SK-N-SH (cell line): ENCODE results near the gene HEG1. TPM values are rescaled to one million over a fixed set of nuclear protein-coding genes. Genes with fewer than 3 reads are reported as not detected.

Source experiments
- CTCF ChIA-PET: fragments of 300-600, 350-600 bp; formaldehyde crosslinking; extraction: SDS; loops from one replicate; lab custom pipeline; 2021; lab: Yijun Ruan, JAX
- POLR2A ChIA-PET: fragments of 350-600 bp; sonication (Branson Sonifier 250); formaldehyde crosslinking; extraction: SDS; loops from one replicate; lab custom pipeline; 2020; ENCODE audit warnings: antibody characterized with exemption, inconsistent platforms; lab: Yijun Ruan, JAX
- DNase-seq: peaks from one replicate; pipeline ENCODE4 v3.0.0; 2012
- H2AFZ ChIP-seq: fragments of 200-600 bp; sonication (generic); 2 replicates; pipeline ENCODE4 v1.8.1; 2016; ENCODE audit warnings: antibody characterized with exemption, mild to moderate bottlenecking, low read depth
- H3F3A ChIP-seq: fragments of 200-600 bp; sonication (generic); replicated peaks from 2 replicates; pipeline ENCODE3; 2016; ENCODE audit warnings: antibody characterized with exemption, mild to moderate bottlenecking; ENCODE audit not compliant: insufficient read depth
- H3K27ac ChIP-seq, 2 experiments: fragments of 200-500 bp in 1 of 2; fragments of 200-600 bp in 1 of 2; sonication (Bioruptor generic) in 1 of 2; sonication (generic), shearing (Covaris generic) in 1 of 2; 2 replicates each; pipeline versions ENCODE4 v1.5.1 to v1.6.1; 2014 to 2016; ENCODE audit warnings: low read depth in 2 of 2, inconsistent platforms in 1 of 2, low read length in 1 of 2, mild to moderate bottlenecking in 1 of 2, mixed read lengths in 1 of 2
- H3K27me3 ChIP-seq: fragments of 200-600 bp; sonication (generic), shearing (Covaris generic); 2 replicates; pipeline ENCODE4 v1.6.1; 2016; ENCODE audit warnings: mixed run types; ENCODE audit not compliant: insufficient read depth
- H3K36me3 ChIP-seq, 2 experiments: fragments of 200-500 bp in 1 of 2; fragments of 200-600 bp in 1 of 2; sonication (Bioruptor generic) in 1 of 2; sonication (generic) in 1 of 2; replicated peaks in 1 of 2; 2 replicates each; pipeline versions ENCODE3 to v1.5.1; 2014 to 2016; ENCODE audit warnings: low read length in 1 of 2, mild to moderate bottlenecking in 1 of 2; ENCODE audit not compliant: insufficient read depth in 2 of 2, control insufficient read depth in 1 of 2
- H3K4me1 ChIP-seq, 2 experiments: fragments of 200-500 bp in 1 of 2; fragments of 200-600 bp in 1 of 2; sonication (Bioruptor generic) in 1 of 2; sonication (generic), shearing (Covaris generic) in 1 of 2; 2 replicates each; pipeline versions ENCODE4 v1.5.1 to v1.6.1; 2014 to 2016; ENCODE audit warnings: low read depth in 1 of 2, low read length in 1 of 2, mixed run types in 1 of 2; ENCODE audit not compliant: insufficient read depth in 2 of 2, control insufficient read depth in 1 of 2
- H3K4me2 ChIP-seq: fragments of 200-600 bp; sonication (generic), shearing (Covaris generic); 2 replicates; pipeline ENCODE4 v1.6.1; 2017; ENCODE audit warnings: mixed run types
- H3K4me3 ChIP-seq, 2 experiments: fragments of 200-500 bp in 1 of 2; fragments of 200-600 bp in 1 of 2; sonication (Bioruptor generic) in 1 of 2; sonication (generic), shearing (Covaris generic) in 1 of 2; 2 replicates each; pipeline versions ENCODE4 v1.5.1 to v1.8.1; 2014 to 2016; ENCODE audit warnings: low read depth in 2 of 2, inconsistent platforms in 1 of 2, low read length in 1 of 2, mild to moderate bottlenecking in 1 of 2, mixed read lengths in 1 of 2, moderate library complexity in 1 of 2
- H3K79me2 ChIP-seq: fragments of 200-600 bp; sonication (generic); 2 replicates; pipeline ENCODE4 v1.8.1; 2017; ENCODE audit warnings: mild to moderate bottlenecking; ENCODE audit not compliant: insufficient read depth
- H3K9ac ChIP-seq: fragments of 200-600 bp; sonication (generic); 2 replicates; pipeline ENCODE4 v1.6.1; 2017; ENCODE audit warnings: mixed run types
- H3K9me2 ChIP-seq: fragments of 200-600 bp; sonication (generic); 2 replicates; pipeline ENCODE4 v1.6.1; 2017; ENCODE audit warnings: mixed run types
- H3K9me3 ChIP-seq: fragments of 200-600 bp; sonication (generic); 2 replicates; pipeline ENCODE4 v1.6.1; 2017; ENCODE audit warnings: mixed run types, mild to moderate bottlenecking, moderate library complexity
- H4K20me1 ChIP-seq: fragments of 200-600 bp; sonication (generic); 2 replicates; pipeline ENCODE4 v1.6.1; 2017; ENCODE audit warnings: mild to moderate bottlenecking, mixed run types; ENCODE audit not compliant: insufficient read depth
- CHD2 ChIP-seq: fragments of 150-350 bp; IDR thresholded peaks from 2 replicates; pipeline ENCODE4 v1.6.1; 2018; ENCODE audit warnings: low read length; ENCODE audit not compliant: partially characterized antibody
- EP300 ChIP-seq, 2 experiments: IDR thresholded peaks; 2 replicates each; pipeline versions ENCODE4 v1.4.0 to v1.6.1; 2012; ENCODE audit warnings: borderline replicate concordance in 1 of 2, low read depth in 1 of 2, low read length in 1 of 2
- EZH2phosphoT487 ChIP-seq: fragments of 200-600 bp; sonication (generic); IDR thresholded peaks from 2 replicates; pipeline ENCODE4 v1.6.1; 2017; ENCODE audit warnings: low read depth, mixed run types, mild to moderate bottlenecking, antibody characterized with exemption, moderate library complexity, borderline replicate concordance
- FOSL2 ChIP-seq: IDR thresholded peaks from 2 replicates; pipeline ENCODE4 v1.4.0; 2012; ENCODE audit warnings: low read depth, mild to moderate bottlenecking, moderate library complexity, borderline replicate concordance
- FOXM1 ChIP-seq: IDR thresholded peaks from 2 replicates; pipeline ENCODE4 v1.4.0; 2012; ENCODE audit warnings: low read depth, mild to moderate bottlenecking
- GABPA ChIP-seq: IDR thresholded peaks from 2 replicates; pipeline ENCODE4 v1.4.0; 2012; ENCODE audit warnings: low read depth, mild to moderate bottlenecking
- GATA2 ChIP-seq: sonication (generic); formaldehyde crosslinking; IDR thresholded peaks from 2 replicates; pipeline ENCODE4 v1.5.0; 2020; ENCODE audit warnings: mild to moderate bottlenecking, missing genetic modification reagents
- JUND ChIP-seq: IDR thresholded peaks from 2 replicates; pipeline ENCODE4 v1.4.0; 2012
- MEF2A ChIP-seq: IDR thresholded peaks from 2 replicates; pipeline ENCODE4 v1.4.0; 2012; ENCODE audit warnings: low read depth, borderline replicate concordance
- MXI1 ChIP-seq: IDR thresholded peaks from 2 replicates; pipeline ENCODE4 v1.6.1; 2012; ENCODE audit warnings: mild to moderate bottlenecking, low read depth, low read length, improper control_type of control experiment
- NFIC ChIP-seq: IDR thresholded peaks from 2 replicates; pipeline ENCODE4 v1.4.0; 2012; ENCODE audit warnings: borderline replicate concordance
- NRF1 ChIP-seq: IDR thresholded peaks from 2 replicates; pipeline ENCODE4 v1.6.1; 2012; ENCODE audit warnings: low read depth, mild to moderate bottlenecking, low read length
- PBX3 ChIP-seq: IDR thresholded peaks from 2 replicates; pipeline ENCODE4; 2012
- POLR2AphosphoS5 ChIP-seq: IDR thresholded peaks from 2 replicates; pipeline ENCODE4 v1.6.1; 2012; ENCODE audit warnings: low read depth, low read length
- RAD21 ChIP-seq: IDR thresholded peaks from 2 replicates; pipeline ENCODE4 v1.6.1; 2012; ENCODE audit warnings: mild to moderate bottlenecking, low read length
- RCOR1 ChIP-seq: fragments of 150-350 bp; IDR thresholded peaks from 2 replicates; pipeline ENCODE4 v1.6.1; 2017; ENCODE audit warnings: antibody characterized with exemption, low read length
- RFX5 ChIP-seq: IDR thresholded peaks from 2 replicates; pipeline ENCODE4 v1.6.1; 2012; ENCODE audit warnings: mild to moderate bottlenecking, improper control_type of control experiment, low read length
- RXRA ChIP-seq: IDR thresholded peaks from 2 replicates; pipeline ENCODE4 v1.4.0; 2012; ENCODE audit warnings: low read depth, mild to moderate bottlenecking, borderline replicate concordance
- SIN3A ChIP-seq: IDR thresholded peaks from 2 replicates; pipeline ENCODE4 v1.6.1; 2012; ENCODE audit warnings: low read depth, mild to moderate bottlenecking, low read length, moderate library complexity, borderline replicate concordance
- TCF12 ChIP-seq: IDR thresholded peaks from 2 replicates; pipeline ENCODE4 v1.4.0; 2012
- TEAD4 ChIP-seq: IDR thresholded peaks from 2 replicates; pipeline ENCODE4 v1.4.0; 2012; ENCODE audit warnings: mild to moderate bottlenecking, borderline replicate concordance; ENCODE audit not compliant: insufficient read depth
- USF1 ChIP-seq: IDR thresholded peaks from 2 replicates; pipeline ENCODE4 v1.4.0; 2012; ENCODE audit warnings: low read depth, borderline replicate concordance
- USF2 ChIP-seq: fragments of 150-350 bp; IDR thresholded peaks from 2 replicates; pipeline ENCODE4 v1.6.1; 2017; ENCODE audit warnings: antibody characterized with exemption, low read length, low read depth, borderline replicate concordance
- YY1 ChIP-seq: IDR thresholded peaks from 2 replicates; pipeline ENCODE4 v1.4.0; 2012; ENCODE audit warnings: low read depth, mild to moderate bottlenecking
- WGBS: methylation state at CpG from one replicate; pipeline ENCODE4 v1.1.6; 2017; ENCODE audit warnings: low lambda C conversion rate; 5-methylcytosine and 5-hydroxymethylcytosine counted together
- polyA plus RNA-seq, 3 experiments: library from polyadenylated mRNA; depleted of rRNA; stranded (reverse); fragments of >200 nt; gene quantifications; 2 replicates each; pipeline ENCODE4 v1.2.3, GENCODE V29; 2012
- TF ChIP-seq, protein P1 (sequence below): fragments of 150-350 bp; IDR thresholded peaks from 2 replicates; pipeline ENCODE4 v1.6.1; 2016; ENCODE audit warnings: mild to moderate bottlenecking, low read depth, low read length
- TF ChIP-seq, protein P2 (sequence below): IDR thresholded peaks from 2 replicates; pipeline ENCODE4 v1.4.0; 2012; ENCODE audit warnings: low read depth, borderline replicate concordance
- TF ChIP-seq, protein P3 (sequence below): IDR thresholded peaks from 2 replicates; pipeline ENCODE4 v1.4.0; 2012; ENCODE audit warnings: low read depth
- TF ChIP-seq, protein P4 (sequence below): fragments of 200-600 bp; sonication (generic); IDR thresholded peaks from 2 replicates; pipeline ENCODE4 v1.6.1; 2017; ENCODE audit warnings: antibody characterized with exemption, mild to moderate bottlenecking, moderate library complexity

HEG1 gene
- polyA plus RNA-seq, 1 of the 3 experiments (the other 2 are of a cell fraction): 27.7 TPM

DNA sequence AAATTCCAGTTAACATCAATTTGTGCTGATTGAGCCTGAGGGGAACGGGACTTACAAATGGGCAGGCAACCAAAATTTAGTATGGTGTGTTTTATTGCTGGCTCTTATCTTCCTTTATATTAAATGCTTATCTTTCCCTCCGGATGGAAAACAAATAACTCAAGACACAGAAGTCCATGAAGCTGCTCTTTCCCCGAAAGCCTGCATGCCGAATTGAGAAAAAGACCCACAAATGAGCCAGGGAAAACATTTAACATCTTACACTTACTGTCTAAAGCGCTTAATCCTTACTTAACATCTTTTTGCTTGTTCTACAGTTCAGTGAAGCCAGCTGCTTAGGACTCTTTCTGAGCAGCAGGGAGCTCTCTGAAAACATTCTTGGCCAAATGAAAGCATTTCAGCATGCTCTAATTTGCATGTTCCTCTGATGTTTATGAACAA is 49.5 kb downstream of the HEG1 start:
- Histone ChIP-seq H3K4me3 (no peak overlapping the region), H3F3A (no peaks in the 10 kb centered on the region), H4K20me1 (no peaks in the 10 kb centered on the region), H3K4me2 (no peak overlapping the region), H3K27me3 (no peaks in the 10 kb centered on the region), H3K79me2 (no peaks in the 10 kb centered on the region), H3K9me2 (no peaks in the 10 kb centered on the region), H3K9me3 (no peaks in the 10 kb centered on the region), H3K36me3 (peaks cover 72 to 82% of the 10 kb centered on the region in 2 experiments), H3K4me1 (peaks cover 0 to 11% of the 10 kb centered on the region in 2 experiments; a peak in 1 of 4 replicates), H2AFZ (no peak overlapping the region), H3K9ac (no peak overlapping the region), H3K27ac (peak overlapping the region in 1 of 2 experiments; percentile 39; a peak in 1 of 4 replicates)
- ChIA-PET CTCF (interaction anchor here (0.9 to 3.1 kb wide), 4 partner anchors 11 to 432 kb away, joined by 3 to 19 read pairs (median 4); no protein-coding TSS in a partner anchor), POLR2A (no interaction called here)
- peak; percentile 45 for DNase-seq
- 73% methylated on average over 5 of the region's 5 CpGs for WGBS
- no peak for TF ChIP-seq MEF2A
- TF ChIP-seq GATA2: peak; percentile 78
- TF ChIP-seq RAD21: no peak
- TF ChIP-seq EZH2phosphoT487: no peak
- TF ChIP-seq YY1: no peak
- no peak for TF ChIP-seq JUND
- no peak for TF ChIP-seq FOXM1
- TF ChIP-seq, protein P1, sequence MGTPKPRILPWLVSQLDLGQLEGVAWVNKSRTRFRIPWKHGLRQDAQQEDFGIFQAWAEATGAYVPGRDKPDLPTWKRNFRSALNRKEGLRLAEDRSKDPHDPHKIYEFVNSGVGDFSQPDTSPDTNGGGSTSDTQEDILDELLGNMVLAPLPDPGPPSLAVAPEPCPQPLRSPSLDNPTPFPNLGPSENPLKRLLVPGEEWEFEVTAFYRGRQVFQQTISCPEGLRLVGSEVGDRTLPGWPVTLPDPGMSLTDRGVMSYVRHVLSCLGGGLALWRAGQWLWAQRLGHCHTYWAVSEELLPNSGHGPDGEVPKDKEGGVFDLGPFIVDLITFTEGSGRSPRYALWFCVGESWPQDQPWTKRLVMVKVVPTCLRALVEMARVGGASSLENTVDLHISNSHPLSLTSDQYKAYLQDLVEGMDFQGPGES: no peak
- no peak for TF ChIP-seq TEAD4
- 0 out of 2 replicates have a peak, but pooled peaks have one; percentile 8 for TF ChIP-seq TCF12
- TF ChIP-seq FOSL2: no peak
- no peak for TF ChIP-seq GABPA
- TF ChIP-seq, protein P2, sequence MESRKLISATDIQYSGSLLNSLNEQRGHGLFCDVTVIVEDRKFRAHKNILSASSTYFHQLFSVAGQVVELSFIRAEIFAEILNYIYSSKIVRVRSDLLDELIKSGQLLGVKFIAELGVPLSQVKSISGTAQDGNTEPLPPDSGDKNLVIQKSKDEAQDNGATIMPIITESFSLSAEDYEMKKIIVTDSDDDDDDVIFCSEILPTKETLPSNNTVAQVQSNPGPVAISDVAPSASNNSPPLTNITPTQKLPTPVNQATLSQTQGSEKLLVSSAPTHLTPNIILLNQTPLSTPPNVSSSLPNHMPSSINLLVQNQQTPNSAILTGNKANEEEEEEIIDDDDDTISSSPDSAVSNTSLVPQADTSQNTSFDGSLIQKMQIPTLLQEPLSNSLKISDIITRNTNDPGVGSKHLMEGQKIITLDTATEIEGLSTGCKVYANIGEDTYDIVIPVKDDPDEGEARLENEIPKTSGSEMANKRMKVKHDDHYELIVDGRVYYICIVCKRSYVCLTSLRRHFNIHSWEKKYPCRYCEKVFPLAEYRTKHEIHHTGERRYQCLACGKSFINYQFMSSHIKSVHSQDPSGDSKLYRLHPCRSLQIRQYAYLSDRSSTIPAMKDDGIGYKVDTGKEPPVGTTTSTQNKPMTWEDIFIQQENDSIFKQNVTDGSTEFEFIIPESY: no peak
- TF ChIP-seq RFX5: no peak
- TF ChIP-seq, protein P3, sequence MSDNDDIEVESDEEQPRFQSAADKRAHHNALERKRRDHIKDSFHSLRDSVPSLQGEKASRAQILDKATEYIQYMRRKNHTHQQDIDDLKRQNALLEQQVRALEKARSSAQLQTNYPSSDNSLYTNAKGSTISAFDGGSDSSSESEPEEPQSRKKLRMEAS: no peak
- no peak for TF ChIP-seq SIN3A
- TF ChIP-seq NFIC: no peak
- peak; percentile 91 for TF ChIP-seq RCOR1
- no peak for TF ChIP-seq USF2
- TF ChIP-seq USF1: no peak
- TF ChIP-seq POLR2AphosphoS5: no peak
- TF ChIP-seq, protein P4, sequence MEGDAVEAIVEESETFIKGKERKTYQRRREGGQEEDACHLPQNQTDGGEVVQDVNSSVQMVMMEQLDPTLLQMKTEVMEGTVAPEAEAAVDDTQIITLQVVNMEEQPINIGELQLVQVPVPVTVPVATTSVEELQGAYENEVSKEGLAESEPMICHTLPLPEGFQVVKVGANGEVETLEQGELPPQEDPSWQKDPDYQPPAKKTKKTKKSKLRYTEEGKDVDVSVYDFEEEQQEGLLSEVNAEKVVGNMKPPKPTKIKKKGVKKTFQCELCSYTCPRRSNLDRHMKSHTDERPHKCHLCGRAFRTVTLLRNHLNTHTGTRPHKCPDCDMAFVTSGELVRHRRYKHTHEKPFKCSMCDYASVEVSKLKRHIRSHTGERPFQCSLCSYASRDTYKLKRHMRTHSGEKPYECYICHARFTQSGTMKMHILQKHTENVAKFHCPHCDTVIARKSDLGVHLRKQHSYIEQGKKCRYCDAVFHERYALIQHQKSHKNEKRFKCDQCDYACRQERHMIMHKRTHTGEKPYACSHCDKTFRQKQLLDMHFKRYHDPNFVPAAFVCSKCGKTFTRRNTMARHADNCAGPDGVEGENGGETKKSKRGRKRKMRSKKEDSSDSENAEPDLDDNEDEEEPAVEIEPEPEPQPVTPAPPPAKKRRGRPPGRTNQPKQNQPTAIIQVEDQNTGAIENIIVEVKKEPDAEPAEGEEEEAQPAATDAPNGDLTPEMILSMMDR: no peak
- TF ChIP-seq EP300 (IDR thresholded peaks at IDR 0.05; ENCODE audit: borderline replicate concordance in 1 of 2, low read depth in 1 of 2, low read length in 1 of 2): peak in 1 of 2 experiments; percentile 84; a peak in 2 of 4 replicates
- no peak for TF ChIP-seq RXRA
- no peak for TF ChIP-seq NRF1
- no peak for TF ChIP-seq MXI1
- TF ChIP-seq PBX3: no peak
- TF ChIP-seq CHD2: no peak
